ENCODE data around the gene ARHGAP23. TPM values are rescaled to one million over a fixed set of nuclear protein-coding genes. Genes with fewer than 3 reads are reported as not detected.

Gene ARHGAP23
- total RNA-seq, 2 donors from 2014 or later = 27.3 to 204 TPM

GRCh38 chr17:38464723-38465390 is 36.6 kb downstream of the ARHGAP23 start:
- Histone ChIP-seq H3K4me3 (peak overlapping the region; percentile 27 to 29), H3K27me3 (replicated peaks; ENCODE audit: insufficient read depth) (no peaks in the 10 kb centered on the region), H3K27ac (peak overlapping the region; percentile 85 to 90), H3K4me1 (replicated peaks) (no peaks in the 10 kb centered on the region), H3K36me3 (no peaks in the 10 kb centered on the region), H3K9me3 (no peaks in the 10 kb centered on the region)
- intact Hi-C loops (cut with DNase I) = no loop called here
- 2% methylated on average over 20 of the region's 28 CpGs for WGBS
- TF ChIP-seq POLR2A (IDR thresholded peaks at IDR 0.05) = peak; percentile 59
- TF ChIP-seq CTCF (IDR thresholded peaks at IDR 0.05) = no peak
- peak; percentile 76 for TF ChIP-seq POLR2AphosphoS5 (IDR thresholded peaks at IDR 0.05)
- peak; percentile 70 for DNase-seq (ENCODE audit: low spot score)

- peak overlapping the region; percentile 85 to 90 for H3K27ac ChIP-seq
- WGBS = 56% methylated on average over 23 of the region's 23 CpGs
- no peaks in the 10 kb centered on the region for H3K9me3 ChIP-seq
- peak; percentile 36 for DNase-seq (ENCODE audit: low spot score)
- H3K4me3 ChIP-seq = peak overlapping the region; percentile 27 to 29
- peak; percentile 9 for TF ChIP-seq POLR2AphosphoS5 (IDR thresholded peaks at IDR 0.05)
- TF ChIP-seq POLR2A (IDR thresholded peaks at IDR 0.05) = no peak
- no peak for TF ChIP-seq CTCF (IDR thresholded peaks at IDR 0.05)
- intact Hi-C loops (cut with DNase I) = no loop called here
- H3K36me3 ChIP-seq = no peaks in the 10 kb centered on the region
- no peaks in the 10 kb centered on the region for H3K4me1 ChIP-seq (replicated peaks)
- no peaks in the 10 kb centered on the region for H3K27me3 ChIP-seq (replicated peaks; ENCODE audit: insufficient read depth)
These were observed 37.4 kb downstream of the ARHGAP23 start for GRCh38 chr17:38465391-38466345.

DNA sequence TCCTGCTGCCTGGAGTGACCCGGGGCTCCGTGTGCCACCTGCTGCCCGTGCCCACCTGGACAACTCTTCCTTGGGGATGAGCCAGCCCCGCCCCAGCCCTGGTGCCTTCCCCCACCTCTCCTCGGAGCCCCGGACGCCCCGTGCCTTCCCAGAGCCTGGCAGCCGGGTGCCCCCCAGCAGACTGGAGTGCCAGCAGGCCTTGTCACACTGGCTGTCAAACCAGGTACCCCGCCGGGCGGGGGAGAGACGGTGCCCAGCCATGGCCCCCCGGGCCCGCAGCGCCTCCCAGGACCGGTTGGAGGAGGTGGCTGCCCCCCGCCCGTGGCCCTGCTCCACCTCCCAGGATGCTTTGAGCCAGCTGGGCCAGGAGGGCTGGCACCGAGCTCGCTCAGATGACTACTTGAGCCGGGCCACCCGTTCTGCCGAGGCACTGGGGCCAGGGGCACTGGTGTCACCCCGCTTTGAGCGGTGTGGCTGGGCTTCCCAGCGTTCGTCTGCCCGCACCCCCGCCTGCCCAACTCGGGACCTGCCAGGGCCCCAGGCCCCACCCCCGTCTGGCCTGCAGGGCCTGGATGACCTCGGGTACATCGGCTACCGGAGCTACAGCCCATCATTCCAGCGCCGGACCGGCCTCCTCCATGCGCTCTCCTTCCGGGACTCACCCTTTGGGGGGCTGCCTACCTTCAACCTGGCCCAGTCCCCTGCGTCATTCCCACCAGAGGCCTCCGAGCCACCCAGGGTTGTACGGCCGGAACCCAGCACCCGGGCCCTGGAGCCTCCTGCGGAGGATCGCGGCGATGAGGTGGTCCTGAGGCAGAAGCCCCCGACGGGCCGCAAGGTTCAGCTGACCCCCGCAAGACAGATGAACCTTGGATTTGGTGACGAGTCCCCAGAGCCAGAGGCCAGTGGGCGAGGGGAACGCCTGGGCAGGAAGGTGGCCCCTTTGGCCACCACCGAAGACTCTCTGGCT is 38.4 kb downstream of the ARHGAP23 start:
- TF ChIP-seq POLR2A (IDR thresholded peaks at IDR 0.05) (no peak), CTCF (IDR thresholded peaks at IDR 0.05) (no peak), POLR2AphosphoS5 (IDR thresholded peaks at IDR 0.05) (no peak)
- Histone ChIP-seq H3K36me3 (no peaks in the 10 kb centered on the region), H3K4me3 (no peak overlapping the region), H3K4me1 (replicated peaks) (no peaks in the 10 kb centered on the region), H3K27ac (peak overlapping the region; percentile 85 to 90), H3K27me3 (replicated peaks; ENCODE audit: insufficient read depth) (no peaks in the 10 kb centered on the region), H3K9me3 (no peaks in the 10 kb centered on the region)
- DNase-seq (ENCODE audit: low spot score) = no peak
- WGBS = 76% methylated on average over 48 of the region's 57 CpGs
- intact Hi-C loops (cut with DNase I) = no loop called here

GRCh38 chr17:38467491-38467890 is 39.2 kb downstream of the ARHGAP23 start:
- intact Hi-C loops (cut with DNase I) = no loop called here
- Histone ChIP-seq H3K36me3 (no peaks in the 10 kb centered on the region), H3K4me3 (no peak overlapping the region), H3K4me1 (replicated peaks) (no peaks in the 10 kb centered on the region), H3K27me3 (replicated peaks; ENCODE audit: insufficient read depth) (no peaks in the 10 kb centered on the region), H3K9me3 (no peaks in the 10 kb centered on the region), H3K27ac (no peak overlapping the region)
- TF ChIP-seq POLR2AphosphoS5 (IDR thresholded peaks at IDR 0.05) = no peak
- no peak for TF ChIP-seq POLR2A (IDR thresholded peaks at IDR 0.05)
- TF ChIP-seq CTCF (IDR thresholded peaks at IDR 0.05) = no peak
- no peak for DNase-seq (ENCODE audit: low spot score)
- 0% methylated on average over 1 of the region's 1 CpG for WGBS

Data from prostate gland (tissue), 2 donors.